H1 (cell line): ENCODE data around the gene ADNP.

Source experiments
- CHD1 ChIP-seq: IDR thresholded peaks from 2 replicates; pipeline ENCODE4 v1.6.1; 2012; ENCODE audit warnings: low read depth, low read length, improper control_type of control experiment
- CHD2 ChIP-seq: IDR thresholded peaks from 2 replicates; pipeline ENCODE4 v1.6.1; 2012; ENCODE audit warnings: low read length, improper control_type of control experiment
- EZH2 ChIP-seq: fragments of 200-600 bp; sonication (generic); IDR thresholded peaks from 2 replicates; pipeline ENCODE4 v1.7.1; 2012; ENCODE audit warnings: low read depth, mild to moderate bottlenecking, moderate library complexity, low read length, inconsistent platforms; ENCODE audit not compliant: severe bottlenecking
- HDAC6 ChIP-seq: IDR thresholded peaks from one replicate; pipeline ENCODE4 v1.7.1; 2012; ENCODE audit warnings: low read depth, mild to moderate bottlenecking, inconsistent platforms, low read length, moderate library complexity
- MAFK ChIP-seq: IDR thresholded peaks from 2 replicates; pipeline ENCODE4 v1.6.1; 2012; ENCODE audit warnings: low read depth, mild to moderate bottlenecking, improper control_type of control experiment, low read length
- POLR2A ChIP-seq, 2 experiments: IDR thresholded peaks; 1 replicate in 1 of 2; 2 replicates in 1 of 2; pipeline ENCODE4 v1.6.1; 2011; ENCODE audit warnings: low read depth in 2 of 2, low read length in 2 of 2, mild to moderate bottlenecking in 2 of 2; ENCODE audit errors: control extremely low read depth in 1 of 2
- TAF1 ChIP-seq: IDR thresholded peaks from 2 replicates; pipeline ENCODE4 v1.6.1; 2011; ENCODE audit warnings: mild to moderate bottlenecking, low read depth, low read length
- TEAD4 ChIP-seq: IDR thresholded peaks from 2 replicates; pipeline ENCODE4 v1.6.1; 2012; ENCODE audit warnings: low read depth, low read length, inconsistent platforms, mixed read lengths
- TF ChIP-seq, protein P1 (sequence below), 3 experiments: IDR thresholded peaks; 1 replicate in 2 of 3; 2 replicates in 1 of 3; pipeline versions ENCODE4 v1.5.1 to v1.6.1; 2011; ENCODE audit warnings: low read length in 3 of 3, mild to moderate bottlenecking in 3 of 3, inconsistent platforms in 2 of 3, low read depth in 1 of 3, moderate library complexity in 1 of 3; ENCODE audit not compliant: insufficient read depth in 1 of 3; ENCODE audit errors: control extremely low read depth in 1 of 3

DNA sequence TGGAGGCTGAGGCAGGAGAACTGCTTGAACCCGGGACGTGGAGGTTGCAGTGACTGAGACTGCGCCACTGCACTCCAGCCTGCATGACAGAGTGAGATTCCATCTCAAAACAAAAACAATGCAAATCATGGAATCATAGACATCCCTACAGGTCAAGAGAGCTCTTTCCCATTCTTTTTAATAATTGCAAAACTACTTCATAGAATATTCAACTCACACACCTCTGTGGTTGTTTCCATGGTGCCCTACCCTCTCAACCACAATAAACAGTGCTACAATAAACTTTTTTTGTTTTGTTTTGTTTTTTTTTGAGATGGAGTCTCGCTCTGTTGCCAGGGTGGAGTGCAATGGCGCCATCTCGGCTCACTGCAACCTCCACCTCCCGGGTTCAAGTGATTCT lies 11.8 kb upstream of the ADNP start:
- TF ChIP-seq CHD1 (no peak), CHD2 (no peak), MAFK (no peak), HDAC6 (no peak), POLR2A (IDR thresholded peaks at IDR 0.05; ENCODE audit: control extremely low read depth in 1 of 2, low read depth in 2 of 2, low read length in 2 of 2) (no peak), EZH2 (no peak), TEAD4 (no peak), TAF1 (no peak)
- TF ChIP-seq, protein P1, sequence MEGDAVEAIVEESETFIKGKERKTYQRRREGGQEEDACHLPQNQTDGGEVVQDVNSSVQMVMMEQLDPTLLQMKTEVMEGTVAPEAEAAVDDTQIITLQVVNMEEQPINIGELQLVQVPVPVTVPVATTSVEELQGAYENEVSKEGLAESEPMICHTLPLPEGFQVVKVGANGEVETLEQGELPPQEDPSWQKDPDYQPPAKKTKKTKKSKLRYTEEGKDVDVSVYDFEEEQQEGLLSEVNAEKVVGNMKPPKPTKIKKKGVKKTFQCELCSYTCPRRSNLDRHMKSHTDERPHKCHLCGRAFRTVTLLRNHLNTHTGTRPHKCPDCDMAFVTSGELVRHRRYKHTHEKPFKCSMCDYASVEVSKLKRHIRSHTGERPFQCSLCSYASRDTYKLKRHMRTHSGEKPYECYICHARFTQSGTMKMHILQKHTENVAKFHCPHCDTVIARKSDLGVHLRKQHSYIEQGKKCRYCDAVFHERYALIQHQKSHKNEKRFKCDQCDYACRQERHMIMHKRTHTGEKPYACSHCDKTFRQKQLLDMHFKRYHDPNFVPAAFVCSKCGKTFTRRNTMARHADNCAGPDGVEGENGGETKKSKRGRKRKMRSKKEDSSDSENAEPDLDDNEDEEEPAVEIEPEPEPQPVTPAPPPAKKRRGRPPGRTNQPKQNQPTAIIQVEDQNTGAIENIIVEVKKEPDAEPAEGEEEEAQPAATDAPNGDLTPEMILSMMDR (IDR thresholded peaks at IDR 0.05; ENCODE audit: control extremely low read depth in 1 of 3, insufficient read depth in 1 of 3, low read depth in 1 of 3, low read length in 3 of 3): no peak
